Measurements from ENCODE around the gene DES.
A peak's percentile ranks its signal among the peaks of the same experiment; 100 is the strongest.
"Not testable (repeated sequence)": the region's sequence is repeated elsewhere in the genome, so short reads cannot be mapped to it uniquely, and the experiment has no call there.

Gene DES

DNA sequence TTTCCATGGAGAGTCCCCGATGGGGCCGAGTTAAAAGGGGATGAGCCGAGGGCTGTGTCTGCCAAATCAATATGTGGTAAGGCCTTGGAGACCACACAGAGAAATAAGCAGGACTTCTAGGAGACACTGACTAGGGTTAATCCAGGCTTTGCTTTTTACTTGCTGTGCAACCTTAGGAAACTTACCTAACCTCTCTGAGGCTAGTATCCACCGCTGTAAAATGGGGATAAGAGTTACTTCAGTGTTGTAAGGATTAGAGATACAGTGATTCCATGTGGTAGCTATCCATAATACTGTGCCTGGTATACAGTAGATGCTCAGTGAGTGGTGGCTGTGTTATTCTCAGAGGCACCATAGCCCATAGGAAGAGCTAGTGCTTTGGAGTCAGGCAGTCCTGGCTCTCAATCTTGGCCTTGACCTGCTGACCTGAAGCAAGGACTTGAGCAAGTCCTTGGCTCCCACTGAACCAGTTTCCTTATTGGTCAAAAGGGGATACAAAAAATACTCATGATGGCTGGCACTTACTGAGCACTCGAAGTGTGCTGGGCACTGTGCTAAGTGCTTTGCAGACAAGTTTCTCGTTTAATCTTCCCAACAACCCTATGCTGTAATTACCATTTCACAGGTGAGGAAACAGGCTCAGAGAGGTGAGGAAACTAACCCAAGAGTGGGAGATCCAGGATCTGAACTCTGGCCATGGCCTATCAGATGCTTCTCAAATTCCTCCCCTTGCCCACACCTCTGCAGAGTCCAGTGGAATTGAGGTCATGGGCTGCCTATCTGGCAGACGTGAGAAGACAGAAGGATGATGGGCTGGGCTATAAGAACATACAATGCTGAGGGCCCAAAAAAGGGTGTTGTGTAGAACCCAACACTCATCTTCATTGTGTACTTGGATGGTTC lies 12.0 kb upstream of the DES start:
- H3K4me3 ChIP-seq (ENCODE audit: low read depth, low read length) = no peak overlapping the region
- POLR2A ChIA-PET = interaction anchor here (1.0 kb wide), 1 partner anchor 47 kb away, joined by 6 read pairs; no protein-coding TSS in a partner anchor
- DNase-seq (ENCODE audit: low read depth, low spot score) = no peak
- TF ChIP-seq, protein P1, sequence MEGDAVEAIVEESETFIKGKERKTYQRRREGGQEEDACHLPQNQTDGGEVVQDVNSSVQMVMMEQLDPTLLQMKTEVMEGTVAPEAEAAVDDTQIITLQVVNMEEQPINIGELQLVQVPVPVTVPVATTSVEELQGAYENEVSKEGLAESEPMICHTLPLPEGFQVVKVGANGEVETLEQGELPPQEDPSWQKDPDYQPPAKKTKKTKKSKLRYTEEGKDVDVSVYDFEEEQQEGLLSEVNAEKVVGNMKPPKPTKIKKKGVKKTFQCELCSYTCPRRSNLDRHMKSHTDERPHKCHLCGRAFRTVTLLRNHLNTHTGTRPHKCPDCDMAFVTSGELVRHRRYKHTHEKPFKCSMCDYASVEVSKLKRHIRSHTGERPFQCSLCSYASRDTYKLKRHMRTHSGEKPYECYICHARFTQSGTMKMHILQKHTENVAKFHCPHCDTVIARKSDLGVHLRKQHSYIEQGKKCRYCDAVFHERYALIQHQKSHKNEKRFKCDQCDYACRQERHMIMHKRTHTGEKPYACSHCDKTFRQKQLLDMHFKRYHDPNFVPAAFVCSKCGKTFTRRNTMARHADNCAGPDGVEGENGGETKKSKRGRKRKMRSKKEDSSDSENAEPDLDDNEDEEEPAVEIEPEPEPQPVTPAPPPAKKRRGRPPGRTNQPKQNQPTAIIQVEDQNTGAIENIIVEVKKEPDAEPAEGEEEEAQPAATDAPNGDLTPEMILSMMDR (IDR thresholded peaks at IDR 0.05; ENCODE audit: insufficient read depth, low read length, missing control alignments) = no peak
- CTCF ChIA-PET = interaction anchor here (0.9 to 16.3 kb wide), 14 partner anchors 12 to 284 kb away, joined by 3 to 887 read pairs (median 29); partner anchors contain the start of genes DES, DNPEP and GMPPA

DNA sequence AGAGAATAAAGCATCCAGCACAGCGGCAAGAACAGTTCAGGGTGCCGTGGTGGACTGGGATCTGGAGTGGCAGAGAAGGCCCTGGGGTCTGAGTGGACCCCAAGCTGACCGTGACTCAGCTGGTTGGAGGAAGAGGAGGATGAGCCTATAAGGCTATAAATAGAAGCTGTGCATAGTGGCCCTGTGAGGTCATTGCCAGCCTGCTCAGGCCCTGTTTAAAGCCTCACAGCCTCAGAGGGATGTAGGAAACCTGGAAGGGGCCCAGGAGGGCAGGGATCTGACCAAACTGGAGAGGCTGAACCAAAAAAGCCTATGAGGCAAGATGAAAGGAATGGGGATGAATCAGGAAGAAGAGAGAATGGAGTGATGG lies 11.3 kb upstream of the DES start:
- TF ChIP-seq, protein P1 (IDR thresholded peaks at IDR 0.05; ENCODE audit: insufficient read depth, low read length, missing control alignments) = no peak

DNA sequence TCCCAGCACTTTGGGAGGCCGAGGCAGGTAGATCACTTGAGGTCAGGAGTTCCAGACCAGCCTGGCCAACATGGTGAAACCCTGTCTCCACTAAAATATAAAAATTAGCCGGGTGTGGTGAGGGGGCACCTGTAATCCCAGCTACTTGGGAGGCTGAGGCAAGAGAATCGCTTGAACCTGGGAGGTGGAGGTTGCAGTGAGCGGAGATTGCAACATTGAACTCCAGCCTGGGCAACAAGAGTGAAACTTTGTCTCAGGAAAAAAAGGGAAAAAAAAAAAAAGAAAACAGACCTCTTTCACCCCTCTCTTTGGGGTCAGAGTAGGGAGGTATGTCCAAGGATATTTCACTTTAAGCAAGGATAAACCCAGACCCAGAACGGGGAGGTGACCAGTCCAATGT lies 10.8 kb upstream of the DES start:
- CTCF ChIA-PET = interaction anchor here (0.7 to 16.3 kb wide), 9 partner anchors 17 to 121 kb away, joined by 3 to 887 read pairs (median 4); partner anchors contain the start of gene SPEG
- not testable (repeated sequence) for DNase-seq (ENCODE audit: low read depth, low spot score); H3K4me3 ChIP-seq (ENCODE audit: low read depth, low read length)
- POLR2A ChIA-PET = interaction anchor here (0.6 to 1.0 kb wide), 2 partner anchors 33 to 45 kb away, joined by 3 to 6 read pairs; no protein-coding TSS in a partner anchor

More for the DNA sequence above, 11.3 kb upstream of the DES start:
- ChIA-PET CTCF (interaction anchor here (1.3 to 16.3 kb wide), 5 partner anchors 17 to 121 kb away, joined by 3 to 887 read pairs (median 6); a partner anchor contains a TSS), POLR2A (interaction anchor here (0.6 to 1.0 kb wide), 2 partner anchors 34 to 46 kb away, joined by 3 to 6 read pairs; no protein-coding TSS in a partner anchor)
- no peak overlapping the region for H3K4me3 ChIP-seq (ENCODE audit: low read depth, low read length)
- DNase-seq (ENCODE audit: low read depth, low spot score) = peak; percentile 90

DNA sequence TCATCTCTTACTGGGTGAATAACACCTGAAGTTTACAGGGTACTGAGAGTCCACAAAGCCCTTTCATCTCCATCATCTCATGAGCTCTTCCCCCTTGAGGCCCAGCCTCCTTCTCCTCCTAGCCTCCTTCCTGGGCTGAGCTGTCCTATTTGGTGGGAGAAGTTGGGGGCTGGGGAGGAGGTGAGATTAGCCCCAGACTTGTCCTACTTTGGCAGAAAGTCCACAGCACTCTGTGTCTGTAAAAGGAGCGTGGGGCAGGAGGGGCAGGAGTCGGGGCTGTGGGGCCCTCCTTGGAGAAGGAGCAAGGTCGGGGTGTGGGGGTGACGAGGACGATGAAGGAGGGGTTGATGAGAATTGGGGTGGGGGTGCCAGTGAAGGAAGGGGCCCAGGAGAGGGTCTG lies 10.0 kb upstream of the DES start:
- no peak overlapping the region for H3K4me3 ChIP-seq (ENCODE audit: low read depth, low read length)
- CTCF ChIA-PET = interaction anchor here (0.9 to 16.3 kb wide), 12 partner anchors 10 to 120 kb away, joined by 3 to 887 read pairs (median 4); partner anchors contain the start of gene SPEG
- TF ChIP-seq, protein P1 (IDR thresholded peaks at IDR 0.05; ENCODE audit: insufficient read depth, low read length, missing control alignments) = no peak
- DNase-seq (ENCODE audit: low read depth, low spot score) = no peak
- POLR2A ChIA-PET = interaction anchor here (0.5 to 1.2 kb wide), 3 partner anchors 39 to 155 kb away, joined by 3 to 4 read pairs (median 4); partner anchors contain the start of gene TUBA4B

DNA sequence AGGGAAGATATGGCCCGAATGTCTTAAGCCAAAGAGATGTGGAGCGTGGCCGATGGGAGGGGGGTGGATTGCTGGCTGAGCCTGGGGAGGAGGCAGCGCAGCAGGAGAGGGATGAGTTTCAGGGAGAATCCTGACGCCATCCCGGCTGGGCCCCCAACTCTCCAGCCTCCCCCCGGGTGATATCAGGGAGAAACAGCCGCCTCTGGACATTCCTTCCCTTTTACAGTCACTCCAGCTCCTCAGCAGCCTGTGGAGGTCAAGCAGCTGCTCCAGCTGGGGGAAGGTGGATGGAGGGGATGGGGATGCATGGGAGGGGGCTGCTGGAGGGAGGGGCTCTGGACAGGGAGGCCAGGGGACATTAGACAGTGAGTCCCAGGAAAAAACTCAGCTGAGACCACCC lies 9.5 kb upstream of the DES start:
- H3K4me3 ChIP-seq (ENCODE audit: low read depth, low read length) = no peak overlapping the region
- POLR2A ChIA-PET = interaction anchor here (0.5 to 1.2 kb wide), 3 partner anchors 38 to 156 kb away, joined by 3 to 4 read pairs (median 4); partner anchors contain the start of gene TUBA4B
- TF ChIP-seq, protein P1 (IDR thresholded peaks at IDR 0.05; ENCODE audit: insufficient read depth, low read length, missing control alignments) = no peak
- no peak for DNase-seq (ENCODE audit: low read depth, low spot score)
- CTCF ChIA-PET = interaction anchor here (0.9 to 16.3 kb wide), 12 partner anchors 10 to 152 kb away, joined by 3 to 887 read pairs (median 4); partner anchors contain the start of gene SPEG

DNA sequence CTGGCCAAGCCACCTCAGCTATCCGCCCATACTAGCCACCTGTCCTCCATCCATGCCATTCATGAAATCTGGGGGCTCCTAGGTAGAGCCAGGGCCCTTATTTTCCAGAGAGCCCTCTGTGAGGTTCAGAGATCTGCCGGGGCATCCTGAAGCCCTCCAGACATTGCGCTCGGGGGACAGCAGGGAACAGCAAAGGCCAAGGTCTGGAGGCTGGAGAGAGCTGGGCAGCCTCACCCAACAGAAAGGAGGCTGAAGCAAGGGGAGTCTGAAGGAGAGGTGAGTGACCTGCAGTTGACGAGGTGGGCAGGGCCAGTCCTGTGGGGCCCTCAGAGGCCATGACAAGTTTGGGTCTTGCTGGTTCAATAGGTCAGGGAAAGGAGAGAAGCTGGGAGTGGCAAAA lies 8.6 kb upstream of the DES start:
- CTCF ChIA-PET = interaction anchor here (1.1 to 16.3 kb wide), 5 partner anchors 11 to 151 kb away, joined by 3 to 887 read pairs (median 9); partner anchors contain the start of gene SPEG
- no peak for DNase-seq (ENCODE audit: low read depth, low spot score)
- TF ChIP-seq, protein P1 (IDR thresholded peaks at IDR 0.05; ENCODE audit: insufficient read depth, low read length, missing control alignments) = no peak
- no peak overlapping the region for H3K4me3 ChIP-seq (ENCODE audit: low read depth, low read length)
- POLR2A ChIA-PET = interaction anchor here (1.2 kb wide), 1 partner anchor 37 kb away, joined by 4 read pairs; no protein-coding TSS in a partner anchor

Measured in AG04449 (cell line).